SK-N-SH treated with all-trans-retinoic acid at 6 μM for 48 hours (cell line): ENCODE results near the gene ZNF471.

ENCODE experiments used
- ESRRG ChIP-seq: fragments of 250-450 bp; sonication (Bioruptor Pico); IDR thresholded peaks from 2 replicates; pipeline ENCODE4 v1.6.1; 2021; ENCODE audit warnings: mild to moderate bottlenecking
- GLIS3 ChIP-seq: fragments of 250-450 bp; sonication (Bioruptor Pico); IDR thresholded peaks from 2 replicates; pipeline ENCODE4 v1.5.0; 2020; ENCODE audit warnings: mild to moderate bottlenecking, moderate library complexity
- ISL1 ChIP-seq: fragments of 250-450 bp; sonication (Bioruptor Pico); IDR thresholded peaks from 2 replicates; pipeline ENCODE4 v2.1.2; 2022; ENCODE audit warnings: mild to moderate bottlenecking, moderate library complexity
- PATZ1 ChIP-seq: fragments of 250-450 bp; sonication (Bioruptor Pico); IDR thresholded peaks from 2 replicates; pipeline ENCODE4 v1.8.0; 2020; ENCODE audit warnings: mild to moderate bottlenecking, moderate library complexity, borderline replicate concordance
- TCF4 ChIP-seq: fragments of 250-450 bp; sonication (Bioruptor Pico); IDR thresholded peaks from 2 replicates; pipeline ENCODE4 v1.8.0; 2021; ENCODE audit warnings: mild to moderate bottlenecking, moderate library complexity, borderline replicate concordance
- ZC3H10 ChIP-seq: fragments of 250-450 bp; sonication (Bioruptor Pico); IDR thresholded peaks from 2 replicates; pipeline ENCODE4 v1.5.1; 2021; ENCODE audit warnings: mild to moderate bottlenecking, moderate library complexity
- ZFP3 ChIP-seq: fragments of 250-450 bp; sonication (Bioruptor Pico); IDR thresholded peaks from 2 replicates; pipeline ENCODE4 v1.5.0; 2020; ENCODE audit warnings: mild to moderate bottlenecking, moderate library complexity
- ZFP30 ChIP-seq: fragments of 450-650 bp; formaldehyde crosslinking; IDR thresholded peaks from 2 replicates; pipeline ENCODE4 v1.5.0; 2022; ENCODE audit warnings: mild to moderate bottlenecking, moderate library complexity
- ZNF8 ChIP-seq: fragments of 450-650 bp; formaldehyde crosslinking; IDR thresholded peaks from 2 replicates; pipeline ENCODE4 v1.5.0; 2020; ENCODE audit warnings: mild to moderate bottlenecking, moderate library complexity

GRCh38 chr19:56537442-56537841 lies 29.8 kb downstream of the ZNF471 start:
- no peak for TF ChIP-seq GLIS3 (CRISPR knock-in tag)
- no peak for TF ChIP-seq ZC3H10 (CRISPR knock-in tag)
- TF ChIP-seq ZNF8 (CRISPR knock-in tag), result no peak
- no peak for TF ChIP-seq PATZ1
- no peak for TF ChIP-seq ESRRG (CRISPR knock-in tag)
- no peak for TF ChIP-seq ZFP30 (CRISPR knock-in tag)
- no peak for TF ChIP-seq ISL1 (CRISPR knock-in tag)
- no peak for TF ChIP-seq TCF4
- TF ChIP-seq ZFP3 (CRISPR knock-in tag), result no peak
